ENCODE results near the gene TC2N. TPM values are rescaled to one million over a fixed set of nuclear protein-coding genes. Genes with fewer than 3 reads are reported as not detected.

The TC2N gene
- total RNA-seq, 1 donor from 2014 or later: 2.5 TPM

Other genes with a start within 250 kb of the TC2N start
- gene CATSPERB, start 135.4 kb downstream of the TC2N start, total RNA-seq (ENCODE audit: unreplicated experiment): not detected
- not detected for gene FBLN5, start 80.2 kb upstream of the TC2N start, total RNA-seq (ENCODE audit: unreplicated experiment)
- 33.8 TPM for gene TRIP11, start 172.5 kb upstream of the TC2N start, total RNA-seq (ENCODE audit: unreplicated experiment)
- gene ATXN3, start 239.0 kb upstream of the TC2N start, total RNA-seq (ENCODE audit: unreplicated experiment): 39.8 TPM

Data from glutamatergic neuron (in vitro differentiated cells).